ENCODE data around the gene PTGR3. TPM values are rescaled to one million over a fixed set of nuclear protein-coding genes. Genes with fewer than 3 reads are reported as not detected.

The PTGR3 gene
- total and polyA plus RNA-seq, 8 donors = 7.2 to 23.0 (median 18.1) TPM

GRCh38 chr18:75183973-75184493 lies 24.9 kb downstream of the PTGR3 start:
- no peaks in the 10 kb centered on the region for H3K27me3 ChIP-seq
- intact Hi-C loops (cut with DNase I) = no loop called here
- H3K27ac ChIP-seq = no peak overlapping the region
- WGBS, 2 donors = 94% methylated on average over 14 of the region's 14 CpGs
- FAIRE-seq = no peak
- H3K4me1 ChIP-seq = no peaks in the 10 kb centered on the region
- H3K4me3 ChIP-seq = no peak overlapping the region
- ATAC-seq = no peak
- TF ChIP-seq CTCF (IDR thresholded peaks at IDR 0.05) = no peak
- DNase-seq = no peak
- no peaks in the 10 kb centered on the region for H3K9me3 ChIP-seq
- no peaks in the 10 kb centered on the region for H3K36me3 ChIP-seq

GRCh38 chr18:75183524-75183923 lies 25.4 kb downstream of the PTGR3 start:
- no peak for TF ChIP-seq CTCF (IDR thresholded peaks at IDR 0.05)
- no peak for DNase-seq
- FAIRE-seq = no peak
- ATAC-seq = no peak
- WGBS, 2 donors = 83 to 88% methylated on average over 5 of the region's 5 CpGs
- Histone ChIP-seq H3K9me3 (no peaks in the 10 kb centered on the region), H3K27ac (no peak overlapping the region), H3K4me3 (no peak overlapping the region), H3K4me1 (no peaks in the 10 kb centered on the region), H3K36me3 (no peaks in the 10 kb centered on the region), H3K27me3 (no peaks in the 10 kb centered on the region)
- intact Hi-C loops (cut with DNase I) = no loop called here

- DNase-seq (no peak), ATAC-seq (no peak), FAIRE-seq (no peak)
- no peak overlapping the region for H3K4me3 ChIP-seq
- H3K27me3 ChIP-seq = no peaks in the 10 kb centered on the region
- no peak overlapping the region for H3K27ac ChIP-seq
- intact Hi-C loops (cut with DNase I) = no loop called here
- no peaks in the 10 kb centered on the region for H3K9me3 ChIP-seq
- 82 to 85% methylated on average over 13 of the region's 13 CpGs for WGBS, 2 donors
- H3K4me1 ChIP-seq = no peaks in the 10 kb centered on the region
- H3K36me3 ChIP-seq = no peaks in the 10 kb centered on the region
- no peak for TF ChIP-seq CTCF (IDR thresholded peaks at IDR 0.05)
Observed at GRCh38 chr18:75179819-75180600, 28.9 kb downstream of the PTGR3 start.

DNA sequence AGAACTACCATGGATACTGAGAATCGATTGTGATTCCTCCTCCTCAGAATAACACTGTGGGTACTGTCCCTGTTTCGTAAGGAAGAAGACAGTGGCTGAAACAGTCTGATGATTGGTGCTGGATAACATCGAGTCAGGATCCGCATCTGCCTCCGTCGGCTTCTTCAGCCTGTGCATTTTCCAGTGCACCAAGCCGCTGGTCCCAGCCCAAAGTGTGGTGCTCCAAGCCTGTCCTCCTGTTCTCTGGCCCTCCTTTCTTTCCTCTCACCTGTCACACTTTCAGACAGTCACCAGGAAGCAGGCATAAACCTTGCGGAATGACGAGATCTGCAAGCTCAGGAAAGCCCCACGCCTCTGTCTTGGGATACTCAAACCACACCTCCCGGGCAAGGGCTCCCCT lies 30.6 kb downstream of the PTGR3 start:
- Histone ChIP-seq H3K4me3 (no peak overlapping the region), H3K36me3 (no peaks in the 10 kb centered on the region), H3K9me3 (no peaks in the 10 kb centered on the region), H3K27ac (no peak overlapping the region), H3K4me1 (no peaks in the 10 kb centered on the region), H3K27me3 (no peaks in the 10 kb centered on the region)
- ATAC-seq = no peak
- no peak for TF ChIP-seq CTCF (IDR thresholded peaks at IDR 0.05)
- WGBS, 2 donors = 90 to 93% methylated on average over 11 of the region's 11 CpGs
- no peak for DNase-seq
- intact Hi-C loops (cut with DNase I) = no loop called here
- no peak for FAIRE-seq

DNA sequence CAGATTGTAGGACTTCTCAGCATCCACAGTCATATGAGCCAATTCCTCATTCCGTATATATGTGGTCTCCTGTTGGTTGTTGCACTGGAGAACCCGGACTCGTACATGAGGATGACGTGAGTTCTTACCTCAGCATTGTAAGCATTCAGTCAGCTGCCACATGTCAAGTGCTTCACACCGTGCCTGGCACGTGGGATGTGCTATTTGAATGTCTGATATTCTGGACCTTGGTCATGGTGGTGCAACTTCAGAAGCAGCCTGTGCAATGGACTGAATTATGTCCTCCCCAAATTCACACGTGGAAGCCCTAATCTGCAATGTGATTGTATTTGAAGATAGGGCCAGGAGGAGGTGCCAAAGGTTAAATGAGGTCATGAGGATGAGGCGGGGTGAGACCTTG lies 32.1 kb downstream of the PTGR3 start:
- Histone ChIP-seq H3K4me1 (no peaks in the 10 kb centered on the region), H3K9me3 (no peaks in the 10 kb centered on the region), H3K36me3 (no peaks in the 10 kb centered on the region), H3K27ac (no peak overlapping the region), H3K4me3 (no peak overlapping the region), H3K27me3 (no peaks in the 10 kb centered on the region)
- no peak for TF ChIP-seq CTCF (IDR thresholded peaks at IDR 0.05)
- no peak for ATAC-seq
- intact Hi-C loops (cut with DNase I) = no loop called here
- DNase-seq = no peak
- 82 to 84% methylated on average over 8 of the region's 8 CpGs for WGBS, 2 donors
- no peak for FAIRE-seq

Measured in pancreas (tissue), 10 donors.